SK-N-SH (cell line): ENCODE measurements around the gene GPR183. TPM values are rescaled to one million over a fixed set of nuclear protein-coding genes. Genes with fewer than 3 reads are reported as not detected.

ENCODE experiments used
- CTCF ChIA-PET: fragments of 300-600, 350-600 bp; formaldehyde crosslinking; extraction: SDS; loops from one replicate; lab custom pipeline; 2021; lab: Yijun Ruan, JAX
- POLR2A ChIA-PET: fragments of 350-600 bp; sonication (Branson Sonifier 250); formaldehyde crosslinking; extraction: SDS; loops from one replicate; lab custom pipeline; 2020; ENCODE audit warnings: antibody characterized with exemption, inconsistent platforms; lab: Yijun Ruan, JAX
- DNase-seq: peaks from one replicate; pipeline ENCODE4 v3.0.0; 2012
- H2AFZ ChIP-seq: fragments of 200-600 bp; sonication (generic); 2 replicates; pipeline ENCODE4 v1.8.1; 2016; ENCODE audit warnings: antibody characterized with exemption, mild to moderate bottlenecking, low read depth
- H3F3A ChIP-seq: fragments of 200-600 bp; sonication (generic); replicated peaks from 2 replicates; pipeline ENCODE3; 2016; ENCODE audit warnings: antibody characterized with exemption, mild to moderate bottlenecking; ENCODE audit not compliant: insufficient read depth
- H3K27ac ChIP-seq, 2 experiments: fragments of 200-500 bp in 1 of 2; fragments of 200-600 bp in 1 of 2; sonication (Bioruptor generic) in 1 of 2; sonication (generic), shearing (Covaris generic) in 1 of 2; 2 replicates each; pipeline versions ENCODE4 v1.5.1 to v1.6.1; 2014 to 2016; ENCODE audit warnings: low read depth in 2 of 2, inconsistent platforms in 1 of 2, low read length in 1 of 2, mild to moderate bottlenecking in 1 of 2, mixed read lengths in 1 of 2
- H3K27me3 ChIP-seq: fragments of 200-600 bp; sonication (generic), shearing (Covaris generic); 2 replicates; pipeline ENCODE4 v1.6.1; 2016; ENCODE audit warnings: mixed run types; ENCODE audit not compliant: insufficient read depth
- H3K36me3 ChIP-seq, 2 experiments: fragments of 200-500 bp in 1 of 2; fragments of 200-600 bp in 1 of 2; sonication (Bioruptor generic) in 1 of 2; sonication (generic) in 1 of 2; replicated peaks in 1 of 2; 2 replicates each; pipeline versions ENCODE3 to v1.5.1; 2014 to 2016; ENCODE audit warnings: low read length in 1 of 2, mild to moderate bottlenecking in 1 of 2; ENCODE audit not compliant: insufficient read depth in 2 of 2, control insufficient read depth in 1 of 2
- H3K4me1 ChIP-seq, 2 experiments: fragments of 200-500 bp in 1 of 2; fragments of 200-600 bp in 1 of 2; sonication (Bioruptor generic) in 1 of 2; sonication (generic), shearing (Covaris generic) in 1 of 2; 2 replicates each; pipeline versions ENCODE4 v1.5.1 to v1.6.1; 2014 to 2016; ENCODE audit warnings: low read depth in 1 of 2, low read length in 1 of 2, mixed run types in 1 of 2; ENCODE audit not compliant: insufficient read depth in 2 of 2, control insufficient read depth in 1 of 2
- H3K4me2 ChIP-seq: fragments of 200-600 bp; sonication (generic), shearing (Covaris generic); 2 replicates; pipeline ENCODE4 v1.6.1; 2017; ENCODE audit warnings: mixed run types
- H3K4me3 ChIP-seq, 2 experiments: fragments of 200-500 bp in 1 of 2; fragments of 200-600 bp in 1 of 2; sonication (Bioruptor generic) in 1 of 2; sonication (generic), shearing (Covaris generic) in 1 of 2; 2 replicates each; pipeline versions ENCODE4 v1.5.1 to v1.8.1; 2014 to 2016; ENCODE audit warnings: low read depth in 2 of 2, inconsistent platforms in 1 of 2, low read length in 1 of 2, mild to moderate bottlenecking in 1 of 2, mixed read lengths in 1 of 2, moderate library complexity in 1 of 2
- H3K79me2 ChIP-seq: fragments of 200-600 bp; sonication (generic); 2 replicates; pipeline ENCODE4 v1.8.1; 2017; ENCODE audit warnings: mild to moderate bottlenecking; ENCODE audit not compliant: insufficient read depth
- H3K9ac ChIP-seq: fragments of 200-600 bp; sonication (generic); 2 replicates; pipeline ENCODE4 v1.6.1; 2017; ENCODE audit warnings: mixed run types
- H3K9me2 ChIP-seq: fragments of 200-600 bp; sonication (generic); 2 replicates; pipeline ENCODE4 v1.6.1; 2017; ENCODE audit warnings: mixed run types
- H3K9me3 ChIP-seq: fragments of 200-600 bp; sonication (generic); 2 replicates; pipeline ENCODE4 v1.6.1; 2017; ENCODE audit warnings: mixed run types, mild to moderate bottlenecking, moderate library complexity
- H4K20me1 ChIP-seq: fragments of 200-600 bp; sonication (generic); 2 replicates; pipeline ENCODE4 v1.6.1; 2017; ENCODE audit warnings: mild to moderate bottlenecking, mixed run types; ENCODE audit not compliant: insufficient read depth
- CHD2 ChIP-seq: fragments of 150-350 bp; IDR thresholded peaks from 2 replicates; pipeline ENCODE4 v1.6.1; 2018; ENCODE audit warnings: low read length; ENCODE audit not compliant: partially characterized antibody
- CTCF ChIP-seq: fragments of 200-600 bp; sonication (generic); IDR thresholded peaks from 2 replicates; pipeline ENCODE4 v1.6.1; 2017; ENCODE audit warnings: antibody characterized with exemption, mild to moderate bottlenecking, moderate library complexity
- ELF1 ChIP-seq: IDR thresholded peaks from 2 replicates; pipeline ENCODE4 v1.4.0; 2012
- EZH2phosphoT487 ChIP-seq: fragments of 200-600 bp; sonication (generic); IDR thresholded peaks from 2 replicates; pipeline ENCODE4 v1.6.1; 2017; ENCODE audit warnings: low read depth, mixed run types, mild to moderate bottlenecking, antibody characterized with exemption, moderate library complexity, borderline replicate concordance
- FOXM1 ChIP-seq: IDR thresholded peaks from 2 replicates; pipeline ENCODE4 v1.4.0; 2012; ENCODE audit warnings: low read depth, mild to moderate bottlenecking
- GABPA ChIP-seq: IDR thresholded peaks from 2 replicates; pipeline ENCODE4 v1.4.0; 2012; ENCODE audit warnings: low read depth, mild to moderate bottlenecking
- GATA2 ChIP-seq: sonication (generic); formaldehyde crosslinking; IDR thresholded peaks from 2 replicates; pipeline ENCODE4 v1.5.0; 2020; ENCODE audit warnings: mild to moderate bottlenecking, missing genetic modification reagents
- IRF3 ChIP-seq: fragments of 150-350 bp; IDR thresholded peaks from 2 replicates; pipeline ENCODE4 v1.6.1; 2016; ENCODE audit warnings: mild to moderate bottlenecking, low read depth, low read length
- MEF2A ChIP-seq: IDR thresholded peaks from 2 replicates; pipeline ENCODE4 v1.4.0; 2012; ENCODE audit warnings: low read depth, borderline replicate concordance
- MXI1 ChIP-seq: IDR thresholded peaks from 2 replicates; pipeline ENCODE4 v1.6.1; 2012; ENCODE audit warnings: mild to moderate bottlenecking, low read depth, low read length, improper control_type of control experiment
- NFIC ChIP-seq: IDR thresholded peaks from 2 replicates; pipeline ENCODE4 v1.4.0; 2012; ENCODE audit warnings: borderline replicate concordance
- NRF1 ChIP-seq: IDR thresholded peaks from 2 replicates; pipeline ENCODE4 v1.6.1; 2012; ENCODE audit warnings: low read depth, mild to moderate bottlenecking, low read length
- REST ChIP-seq: IDR thresholded peaks from 2 replicates; pipeline ENCODE4 v1.6.1; 2012; ENCODE audit warnings: mild to moderate bottlenecking, low read depth, low read length, moderate library complexity
- RXRA ChIP-seq: IDR thresholded peaks from 2 replicates; pipeline ENCODE4 v1.4.0; 2012; ENCODE audit warnings: low read depth, mild to moderate bottlenecking, borderline replicate concordance
- TCF12 ChIP-seq: IDR thresholded peaks from 2 replicates; pipeline ENCODE4 v1.4.0; 2012
- ZBTB33 ChIP-seq: IDR thresholded peaks from 2 replicates; pipeline ENCODE4 v1.4.0; 2012; ENCODE audit warnings: low read depth, borderline replicate concordance
- WGBS: methylation state at CpG from one replicate; pipeline ENCODE4 v1.1.6; 2017; ENCODE audit warnings: low lambda C conversion rate; 5-methylcytosine and 5-hydroxymethylcytosine counted together
- polyA plus RNA-seq, 3 experiments: library from polyadenylated mRNA; depleted of rRNA; stranded (reverse); fragments of >200 nt; gene quantifications; 2 replicates each; pipeline ENCODE4 v1.2.3, GENCODE V29; 2012

GPR183 gene
- polyA plus RNA-seq, 1 of the 3 experiments (the other 2 are of a cell fraction), result 0.07 TPM

GRCh38 chr13:99256283-99256682, 50.9 kb downstream of the GPR183 start (continued):
- TF ChIP-seq CTCF, result no peak
- no peak for TF ChIP-seq NRF1
- TF ChIP-seq FOXM1, result no peak
- TF ChIP-seq MXI1, result no peak

GRCh38 chr13:99255271-99255670, 51.9 kb downstream of the GPR183 start:
- Histone ChIP-seq H3K27me3 (no peaks in the 10 kb centered on the region), H3K27ac (no peak overlapping the region), H3K4me1 (peaks cover 0 to 2% of the 10 kb centered on the region in 2 experiments; a peak in 3 of 4 replicates), H3K4me3 (no peak overlapping the region), H3K9me3 (no peaks in the 10 kb centered on the region), H3K9me2 (no peaks in the 10 kb centered on the region), H4K20me1 (no peaks in the 10 kb centered on the region), H3K36me3 (peaks cover 25 to 41% of the 10 kb centered on the region in 2 experiments), H3F3A (no peaks in the 10 kb centered on the region), H3K9ac (no peak overlapping the region), H3K4me2 (no peak overlapping the region), H2AFZ (no peak overlapping the region), H3K79me2 (no peaks in the 10 kb centered on the region)
- ChIA-PET POLR2A (no interaction called here), CTCF (interaction anchor here (1.2 to 3.6 kb wide), 6 partner anchors 10 to 182 kb away, joined by 3 to 18 read pairs (median 14); partner anchors contain the start of gene UBAC2)
- no peak for DNase-seq
- WGBS, result 95% methylated on average over 10 of the region's 10 CpGs
- TF ChIP-seq NRF1 (no peak), GABPA (no peak), REST (no peak), NFIC (no peak), MEF2A (no peak)

- no peak overlapping the region for H3K4me2 ChIP-seq
- H3K9me3 ChIP-seq, result no peaks in the 10 kb centered on the region
- DNase-seq, result no peak
- ChIA-PET POLR2A (no interaction called here), CTCF (interaction anchor here (1.3 to 2.8 kb wide), 3 partner anchors 10 to 36 kb away, joined by 3 to 16 read pairs (median 11); no protein-coding TSS in a partner anchor)
- no peak overlapping the region for H3K9ac ChIP-seq
- no peaks in the 10 kb centered on the region for H3K79me2 ChIP-seq
- no peak overlapping the region for H3K27ac ChIP-seq
- H3K27me3 ChIP-seq, result no peaks in the 10 kb centered on the region
- H3F3A ChIP-seq, result no peaks in the 10 kb centered on the region
- H4K20me1 ChIP-seq, result no peaks in the 10 kb centered on the region
- H2AFZ ChIP-seq, result no peak overlapping the region
- H3K4me1 ChIP-seq, result peaks cover 0 to 2% of the 10 kb centered on the region in 2 experiments; a peak in 3 of 4 replicates
- H3K36me3 ChIP-seq, result peaks cover 23 to 41% of the 10 kb centered on the region in 2 experiments
- no peaks in the 10 kb centered on the region for H3K9me2 ChIP-seq
- 97% methylated on average over 14 of the region's 14 CpGs for WGBS
- no peak overlapping the region for H3K4me3 ChIP-seq
- TF ChIP-seq RXRA, result no peak
- TF ChIP-seq GABPA, result no peak
- TF ChIP-seq ELF1, result no peak
- no peak for TF ChIP-seq CHD2
- no peak for TF ChIP-seq GATA2 (CRISPR knock-in tag)
- no peak for TF ChIP-seq TCF12
- no peak for TF ChIP-seq MEF2A
- TF ChIP-seq EZH2phosphoT487, result no peak
- TF ChIP-seq IRF3, result no peak
- TF ChIP-seq ZBTB33, result no peak
Measured at GRCh38 chr13:99254830-99255229, 52.4 kb downstream of the GPR183 start.
